Hematopoietic multipotent progenitor cell treated with erythropoietin and hydrocortisone succinate and interleukin-3 and kit ligand, for 8 days (in vitro differentiated cells): ENCODE measurements around the gene UCK2.

ENCODE experiments used
- DNase-seq: peaks from one replicate; pipeline ENCODE4 v3.0.0-alpha.2; 2015

The UCK2 gene

DNA sequence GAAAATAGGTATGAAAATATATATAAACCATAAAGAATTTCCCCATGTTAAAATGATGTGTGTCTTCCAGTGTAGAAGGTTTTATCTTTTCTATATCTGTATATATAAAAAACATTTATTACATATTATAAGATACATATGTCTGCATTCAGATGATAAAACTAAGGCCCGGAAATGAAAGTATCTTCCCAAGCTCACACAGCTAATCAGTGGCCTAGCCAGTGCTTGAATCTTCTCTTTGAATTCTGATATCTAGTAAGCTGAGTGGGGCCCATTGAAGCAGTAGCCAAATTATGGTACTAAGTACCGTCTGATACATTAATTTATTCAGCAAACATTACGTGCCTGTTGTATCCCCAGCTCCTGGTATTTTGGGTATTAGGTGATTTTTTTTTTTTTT, 28.6 kb downstream of the UCK2 start:
- DNase-seq: peak; percentile 71

- DNase-seq: no peak
Measured at GRCh38 chr1:165856606-165857005, 29.2 kb downstream of the UCK2 start.

- DNase-seq: peak; percentile 85
Measured at GRCh38 chr1:165857046-165857801, 29.8 kb downstream of the UCK2 start.

GRCh38 chr1:165858364-165858823, 31.0 kb downstream of the UCK2 start:
- DNase-seq: no peak

- no peak for DNase-seq
Measured at GRCh38 chr1:165858967-165859845, 31.8 kb downstream of the UCK2 start.

- no peak for DNase-seq
Measured at GRCh38 chr1:165860065-165860464, 32.7 kb downstream of the UCK2 start.

GRCh38 chr1:165861911-165862310, 34.5 kb downstream of the UCK2 start:
- DNase-seq: no peak

DNA sequence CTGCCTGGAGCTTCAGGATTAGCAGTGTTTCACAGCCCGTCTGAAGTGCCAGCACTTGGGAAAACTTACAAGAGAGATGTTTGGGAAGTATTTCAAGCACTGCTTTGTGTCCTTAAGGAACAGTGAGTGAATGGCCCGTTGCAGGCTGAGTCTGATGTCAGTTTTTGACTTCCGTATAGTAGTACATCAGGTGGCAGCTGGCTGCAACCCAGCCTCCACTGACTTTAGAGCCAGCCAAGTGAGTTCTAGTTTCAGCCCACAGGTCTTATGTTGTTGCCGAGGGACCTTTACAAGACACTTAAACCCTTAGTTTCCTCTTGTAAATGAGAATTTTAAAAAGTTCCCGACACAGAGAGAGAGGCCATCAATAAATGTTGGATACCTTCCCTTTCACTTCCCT, 35.0 kb downstream of the UCK2 start:
- no peak for DNase-seq

GRCh38 chr1:165863346-165863745, 35.9 kb downstream of the UCK2 start:
- DNase-seq: no peak

DNA sequence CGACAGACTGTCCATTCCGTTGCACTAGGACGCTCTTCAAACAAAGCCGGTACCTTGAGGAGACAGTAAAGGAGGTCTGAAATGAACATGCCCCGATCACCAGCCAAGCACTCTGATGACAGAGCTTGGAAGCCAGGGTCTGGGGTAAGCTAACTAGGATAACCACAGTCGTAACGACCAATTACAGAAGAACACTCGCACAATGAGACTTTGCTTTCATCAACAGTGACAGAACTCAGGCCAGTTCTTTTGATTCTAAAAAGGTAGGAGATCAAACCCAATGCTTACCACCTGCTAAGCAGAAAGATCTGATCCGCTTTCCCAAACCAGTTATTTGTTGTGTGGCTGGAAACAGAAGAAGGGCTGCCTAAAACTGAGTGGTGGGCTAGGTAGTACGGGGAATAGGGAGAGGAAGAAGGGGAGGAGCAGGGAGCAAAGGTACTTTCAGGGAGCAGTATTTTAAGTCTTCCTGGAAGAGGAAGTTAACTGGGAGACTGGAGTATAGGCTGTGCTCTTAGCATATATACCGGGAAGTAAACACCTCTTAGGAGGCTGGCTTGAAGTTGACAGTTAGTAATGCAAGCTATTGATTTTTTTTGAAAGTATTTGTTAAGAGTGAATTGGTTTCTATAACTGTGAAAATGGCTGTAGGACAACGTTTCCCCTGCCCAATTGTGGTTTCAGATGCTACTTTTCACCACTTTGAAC, 38.4 kb downstream of the UCK2 start:
- DNase-seq: no peak

DNA sequence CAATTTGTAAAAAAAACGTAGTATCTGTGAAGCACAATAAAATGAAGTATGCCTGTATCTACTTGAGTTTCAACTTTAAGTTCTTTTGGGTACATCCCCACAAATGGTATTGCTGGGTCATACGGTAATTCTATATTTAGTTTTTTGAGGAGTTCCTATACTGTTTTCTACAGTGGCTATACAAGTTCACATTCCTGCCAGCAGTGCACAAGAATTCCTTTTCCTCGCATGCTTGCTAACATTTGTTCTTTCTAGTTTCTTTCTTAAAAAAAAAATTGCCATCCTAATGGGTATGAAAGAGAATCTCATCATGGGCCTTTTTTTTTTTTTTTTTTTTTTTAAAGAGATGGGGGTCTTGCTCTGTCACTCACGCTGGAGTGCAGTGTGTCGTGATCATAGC, 41.9 kb downstream of the UCK2 start:
- DNase-seq: no peak

- DNase-seq: peak; percentile 92
Measured at GRCh38 chr1:165871311-165872067, 44.1 kb downstream of the UCK2 start.

- no peak for DNase-seq
Measured at GRCh38 chr1:165873481-165873880, 46.1 kb downstream of the UCK2 start.

DNA sequence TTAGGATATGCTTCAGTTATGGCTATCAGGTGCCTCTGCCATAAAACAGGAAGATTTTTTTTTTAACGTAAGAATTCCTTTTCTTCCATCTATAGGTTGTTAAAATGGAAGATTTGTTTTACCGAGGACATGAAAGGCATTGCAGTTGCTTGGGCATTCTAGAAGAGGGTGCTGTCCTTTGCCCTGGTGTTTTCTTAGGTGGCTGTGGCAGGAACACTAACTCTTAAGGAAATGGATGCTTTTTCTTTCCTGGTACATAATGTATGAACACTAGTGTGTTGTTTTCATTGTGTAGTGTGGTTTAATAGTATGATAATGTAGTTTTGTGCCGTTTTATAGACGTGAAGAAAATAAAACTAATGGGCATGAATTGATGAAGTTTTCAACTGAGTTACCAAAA, 47.2 kb downstream of the UCK2 start:
- no peak for DNase-seq

DNA sequence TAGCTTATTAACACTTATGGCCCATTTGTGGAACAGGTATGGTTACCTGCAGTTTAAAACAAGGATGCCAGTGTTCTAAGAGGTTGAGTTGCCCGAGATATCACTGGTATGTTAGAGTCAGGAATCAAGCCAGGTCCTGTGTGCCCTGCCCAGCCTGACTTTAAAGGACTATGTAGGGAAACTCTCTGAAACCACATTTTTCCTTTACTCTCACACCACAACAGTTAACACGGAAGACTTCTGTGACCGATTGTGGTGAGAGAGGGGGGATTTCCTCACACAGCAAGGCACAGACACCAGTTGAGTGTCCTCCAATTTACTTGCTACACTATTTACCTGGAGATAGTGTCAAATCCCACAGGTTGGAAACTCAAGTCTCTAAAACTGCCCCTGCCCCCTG, 47.8 kb downstream of the UCK2 start:
- peak; percentile 16 for DNase-seq

GRCh38 chr1:165875604-165876003, 48.2 kb downstream of the UCK2 start:
- no peak for DNase-seq

- DNase-seq: no peak
Measured at GRCh38 chr1:165876121-165876520, 48.7 kb downstream of the UCK2 start.

DNA sequence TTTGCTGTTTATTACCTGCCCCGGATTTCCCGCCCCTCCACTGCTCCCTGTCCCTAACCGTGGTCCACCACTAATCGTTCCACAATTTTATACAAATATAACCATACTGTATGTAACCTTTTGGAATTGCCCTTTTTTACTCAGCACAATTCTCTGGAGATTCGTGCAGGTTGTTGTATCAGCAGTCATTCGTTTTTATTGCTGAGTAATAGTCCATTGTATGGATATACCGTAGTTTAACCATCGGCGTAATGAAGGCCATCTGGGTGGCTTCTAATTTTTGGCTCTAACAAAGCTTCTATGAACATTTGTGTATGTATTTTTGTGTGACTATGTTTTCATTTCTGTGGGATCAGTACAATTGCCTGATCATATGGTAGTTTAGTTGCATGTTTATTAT, 50.0 kb downstream of the UCK2 start:
- DNase-seq: no peak

GRCh38 chr1:165877940-165878556, 50.6 kb downstream of the UCK2 start:
- no peak for DNase-seq

- DNase-seq: no peak
Measured at GRCh38 chr1:165879946-165880345, 52.5 kb downstream of the UCK2 start.

- no peak for DNase-seq
Measured at GRCh38 chr1:165880993-165881392, 53.6 kb downstream of the UCK2 start.

GRCh38 chr1:165882168-165882837, 54.9 kb downstream of the UCK2 start:
- DNase-seq: no peak
